Measurements from ENCODE around the gene ADCY1. TPM values are rescaled to one million over a fixed set of nuclear protein-coding genes. Genes with fewer than 3 reads are reported as not detected.

Gene ADCY1
- total and polyA plus RNA-seq, 2 donors (not counting 1 experiment from before 2014, with no cell fraction given), result 0.23 to 2.5 TPM

GRCh38 chr7:45699726-45700390, 125.7 kb downstream of the ADCY1 start:
- Histone ChIP-seq H3K4me2 (ENCODE audit: extremely low read depth, insufficient read depth, low read length) (no peak overlapping the region), H4K20me1 (ENCODE audit: control insufficient read depth, extremely low read depth, insufficient read depth, low read length) (no peaks in the 10 kb centered on the region), H3K4me1 (ENCODE audit: control insufficient read depth, extremely low read depth, insufficient read depth, low read length) (no peaks in the 10 kb centered on the region), H3K27me3 (ENCODE audit: control insufficient read depth, insufficient read depth, low read length) (no peaks in the 10 kb centered on the region), H3K4me3 (replicated peaks in 1 of 4; ENCODE audit: control extremely low read depth in 1 of 4, insufficient read depth in 1 of 4, low read depth in 3 of 4, low read length in 4 of 4) (no peak overlapping the region), H2AFZ (ENCODE audit: low read length) (no peak overlapping the region), H3K36me3 (ENCODE audit: control insufficient read depth, insufficient read depth, low read length) (no peaks in the 10 kb centered on the region), H3K27ac (ENCODE audit: insufficient read depth, low read length) (no peak overlapping the region), H3K79me2 (ENCODE audit: control insufficient read depth, insufficient read depth, low read length) (no peaks in the 10 kb centered on the region), H3K9ac (ENCODE audit: insufficient read depth, low read length) (no peak overlapping the region), H3K9me3 (ENCODE audit: control insufficient read depth, insufficient read depth, low read depth, low read length) (no peaks in the 10 kb centered on the region)
- no peak for TF ChIP-seq EZH2 (IDR thresholded peaks at IDR 0.05; ENCODE audit: low read length, missing control alignments)
- TF ChIP-seq, protein P1, sequence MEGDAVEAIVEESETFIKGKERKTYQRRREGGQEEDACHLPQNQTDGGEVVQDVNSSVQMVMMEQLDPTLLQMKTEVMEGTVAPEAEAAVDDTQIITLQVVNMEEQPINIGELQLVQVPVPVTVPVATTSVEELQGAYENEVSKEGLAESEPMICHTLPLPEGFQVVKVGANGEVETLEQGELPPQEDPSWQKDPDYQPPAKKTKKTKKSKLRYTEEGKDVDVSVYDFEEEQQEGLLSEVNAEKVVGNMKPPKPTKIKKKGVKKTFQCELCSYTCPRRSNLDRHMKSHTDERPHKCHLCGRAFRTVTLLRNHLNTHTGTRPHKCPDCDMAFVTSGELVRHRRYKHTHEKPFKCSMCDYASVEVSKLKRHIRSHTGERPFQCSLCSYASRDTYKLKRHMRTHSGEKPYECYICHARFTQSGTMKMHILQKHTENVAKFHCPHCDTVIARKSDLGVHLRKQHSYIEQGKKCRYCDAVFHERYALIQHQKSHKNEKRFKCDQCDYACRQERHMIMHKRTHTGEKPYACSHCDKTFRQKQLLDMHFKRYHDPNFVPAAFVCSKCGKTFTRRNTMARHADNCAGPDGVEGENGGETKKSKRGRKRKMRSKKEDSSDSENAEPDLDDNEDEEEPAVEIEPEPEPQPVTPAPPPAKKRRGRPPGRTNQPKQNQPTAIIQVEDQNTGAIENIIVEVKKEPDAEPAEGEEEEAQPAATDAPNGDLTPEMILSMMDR (conservative IDR thresholded peaks at IDR 0.05 in 1 of 2, IDR thresholded peaks at IDR 0.05 in 1 of 2; ENCODE audit: low read depth in 1 of 2, low read length in 2 of 2), result no peak
- DNase-seq (ENCODE audit: low read depth in 2 of 2), result no peak

- no peaks in the 10 kb centered on the region for H3K9me3 ChIP-seq (ENCODE audit: control insufficient read depth, insufficient read depth, low read depth, low read length)
- no peaks in the 10 kb centered on the region for H4K20me1 ChIP-seq (ENCODE audit: control insufficient read depth, extremely low read depth, insufficient read depth, low read length)
- no peaks in the 10 kb centered on the region for H3K4me1 ChIP-seq (ENCODE audit: control insufficient read depth, extremely low read depth, insufficient read depth, low read length)
- no peaks in the 10 kb centered on the region for H3K36me3 ChIP-seq (ENCODE audit: control insufficient read depth, insufficient read depth, low read length)
- H3K79me2 ChIP-seq (ENCODE audit: control insufficient read depth, insufficient read depth, low read length), result no peaks in the 10 kb centered on the region
- TF ChIP-seq, protein P1 (conservative IDR thresholded peaks at IDR 0.05 in 1 of 2, IDR thresholded peaks at IDR 0.05 in 1 of 2; ENCODE audit: low read depth in 1 of 2, low read length in 2 of 2), result no peak
- no peak for TF ChIP-seq EZH2 (IDR thresholded peaks at IDR 0.05; ENCODE audit: low read length, missing control alignments)
- no peak overlapping the region for H2AFZ ChIP-seq (ENCODE audit: low read length)
- H3K4me3 ChIP-seq (replicated peaks in 1 of 4; ENCODE audit: control extremely low read depth in 1 of 4, insufficient read depth in 1 of 4, low read depth in 3 of 4, low read length in 4 of 4), result no peak overlapping the region
- no peak for DNase-seq (ENCODE audit: low read depth in 2 of 2)
- no peak overlapping the region for H3K27ac ChIP-seq (ENCODE audit: insufficient read depth, low read length)
- H3K9ac ChIP-seq (ENCODE audit: insufficient read depth, low read length), result no peak overlapping the region
- H3K4me2 ChIP-seq (ENCODE audit: extremely low read depth, insufficient read depth, low read length), result no peak overlapping the region
- H3K27me3 ChIP-seq (ENCODE audit: control insufficient read depth, insufficient read depth, low read length), result no peaks in the 10 kb centered on the region
Measured at GRCh38 chr7:45700556-45700955, 126.4 kb downstream of the ADCY1 start.

DNA sequence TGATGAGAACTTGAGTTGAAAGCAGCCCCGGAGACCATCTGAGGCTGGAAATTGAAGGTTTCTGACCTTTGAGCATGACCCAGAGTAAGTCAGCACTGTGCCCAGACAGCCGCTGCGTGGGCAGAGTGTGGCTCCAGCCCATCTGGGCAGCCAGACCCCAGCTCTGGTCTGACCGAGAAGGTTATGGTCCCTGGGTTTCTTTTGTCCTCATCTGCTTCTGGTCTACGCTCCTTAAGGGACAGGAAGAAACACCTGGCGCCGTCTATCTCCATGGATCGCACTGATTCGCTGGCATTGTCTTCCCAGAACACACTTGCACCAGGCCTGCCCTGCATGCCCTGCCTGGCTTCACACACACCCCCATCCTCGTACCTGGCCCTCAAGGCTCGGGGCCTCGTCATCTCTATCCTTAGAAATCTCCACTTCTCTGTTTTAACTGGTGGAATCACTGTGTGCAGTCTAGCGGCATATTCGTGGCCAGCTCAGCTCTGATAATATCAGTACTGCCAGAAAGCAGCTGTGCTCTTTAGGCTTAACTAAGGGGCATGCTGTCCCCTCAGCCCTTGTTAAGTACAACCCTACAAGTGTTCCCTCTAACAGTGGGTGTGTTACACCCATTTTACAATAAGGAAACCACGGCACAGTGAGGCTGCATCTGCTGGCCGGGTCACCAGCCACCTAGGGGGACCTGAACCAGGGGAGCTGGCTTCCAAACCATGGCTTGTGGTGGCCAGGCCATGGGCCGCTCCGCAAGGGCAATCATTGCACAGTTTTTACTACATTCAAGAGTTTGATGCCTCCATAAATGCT, 127.7 kb downstream of the ADCY1 start:
- Histone ChIP-seq H4K20me1 (ENCODE audit: control insufficient read depth, extremely low read depth, insufficient read depth, low read length) (no peaks in the 10 kb centered on the region), H3K36me3 (ENCODE audit: control insufficient read depth, insufficient read depth, low read length) (no peaks in the 10 kb centered on the region), H3K4me3 (replicated peaks in 1 of 4; ENCODE audit: control extremely low read depth in 1 of 4, insufficient read depth in 1 of 4, low read depth in 3 of 4, low read length in 4 of 4) (no peak overlapping the region), H3K9ac (ENCODE audit: insufficient read depth, low read length) (no peak overlapping the region), H3K9me3 (ENCODE audit: control insufficient read depth, insufficient read depth, low read depth, low read length) (no peaks in the 10 kb centered on the region), H3K27me3 (ENCODE audit: control insufficient read depth, insufficient read depth, low read length) (no peaks in the 10 kb centered on the region), H3K4me2 (ENCODE audit: extremely low read depth, insufficient read depth, low read length) (no peak overlapping the region), H3K4me1 (ENCODE audit: control insufficient read depth, extremely low read depth, insufficient read depth, low read length) (peaks cover 2% of the 10 kb centered on the region), H2AFZ (ENCODE audit: low read length) (no peak overlapping the region), H3K79me2 (ENCODE audit: control insufficient read depth, insufficient read depth, low read length) (no peaks in the 10 kb centered on the region), H3K27ac (ENCODE audit: insufficient read depth, low read length) (no peak overlapping the region)
- TF ChIP-seq, protein P1 (conservative IDR thresholded peaks at IDR 0.05 in 1 of 2, IDR thresholded peaks at IDR 0.05 in 1 of 2; ENCODE audit: low read depth in 1 of 2, low read length in 2 of 2), result no peak
- no peak for TF ChIP-seq EZH2 (IDR thresholded peaks at IDR 0.05; ENCODE audit: low read length, missing control alignments)
- no peak for DNase-seq (ENCODE audit: low read depth in 2 of 2)
